HCT116 (cell line): ENCODE measurements around the gene PPP2R5D. TPM values are rescaled to one million over a fixed set of nuclear protein-coding genes. Genes with fewer than 3 reads are reported as not detected.

Source experiments
- ATAC-seq: fragments of 200-7000 bp; cut with Tn5 transposase; 2 replicates; pipeline ENCODE4 v1.9.1; 2020; ENCODE audit warnings: mild to moderate bottlenecking, moderate library complexity
- BruUV-seq: library from RNA; stranded (reverse); fragments of 400-500 nt; replicated peaks from 2 replicates; lab custom pipeline; 2021; lab: Mats Ljungman, UMichigan
- CTCF ChIA-PET: fragments of 300-600 bp; sonication (Branson Sonifier 250); formaldehyde crosslinking; loops from one replicate; lab custom pipeline; 2021; ENCODE audit warnings: antibody characterized with exemption; lab: Charles Lee
- POLR2A ChIA-PET: fragments of 300-600, 350-600 bp; sonication (Branson Sonifier 250); formaldehyde crosslinking; loops from one replicate; lab custom pipeline; 2021; ENCODE audit warnings: antibody characterized with exemption; lab: Charles Lee
- RAD21 ChIA-PET, 2 experiments: fragments of 300-600 bp; sonication (Branson Sonifier 250); formaldehyde crosslinking; loops; one replicate each; lab custom pipeline; 2023; ENCODE audit warnings: low total read pairs in 2 of 2; ENCODE audit not compliant: uncharacterized antibody in 2 of 2, unreplicated experiment in 2 of 2, low non-redundant PET in 1 of 2; lab: Charles Lee
- DNase-seq: peaks from one replicate; pipeline ENCODE4 v3.0.0-alpha.2; 2010; ENCODE audit warnings: low read depth, low spot score
- H2AFZ ChIP-seq: fragments of 200-600 bp; shearing (Covaris generic), sonication (generic); 2 replicates; pipeline ENCODE4 v1.6.1; 2017; ENCODE audit warnings: low read depth, mixed run types, mixed read lengths, antibody characterized with exemption, low read length; ENCODE audit not compliant: poor library complexity, severe bottlenecking
- H3K27ac ChIP-seq: 2 replicates; pipeline ENCODE4 v1.5.1; 2012; ENCODE audit warnings: low read depth, low read length
- H3K27me3 ChIP-seq: fragments of 200-600 bp; sonication (generic); 2 replicates; pipeline ENCODE4 v1.6.1; 2016; ENCODE audit warnings: mixed run types, low read length, mixed read lengths; ENCODE audit not compliant: insufficient read depth
- H3K36me3 ChIP-seq, 2 experiments: fragments of 200-500 bp in 1 of 2; fragments of 200-600 bp in 1 of 2; sonication (Bioruptor generic) in 1 of 2; sonication (generic) in 1 of 2; 2 replicates each; pipeline versions ENCODE4 v1.5.1 to v1.6.1; 2014 to 2016; ENCODE audit warnings: low read length in 2 of 2, inconsistent platforms in 1 of 2, mixed read lengths in 1 of 2, mixed run types in 1 of 2; ENCODE audit not compliant: insufficient read depth in 2 of 2, control insufficient read depth in 1 of 2
- H3K4me1 ChIP-seq, 2 experiments: fragments of 200-600 bp in 1 of 2; sonication (generic) in 1 of 2; 2 replicates each; pipeline versions ENCODE4 v1.5.1 to v1.6.1; 2012 to 2017; ENCODE audit warnings: low read length in 2 of 2, inconsistent platforms in 1 of 2, mild to moderate bottlenecking in 1 of 2, mixed read lengths in 1 of 2, mixed run types in 1 of 2, moderate library complexity in 1 of 2; ENCODE audit not compliant: insufficient read depth in 2 of 2, control insufficient read depth in 1 of 2
- H3K4me2 ChIP-seq: fragments of 200-600 bp; sonication (generic); 2 replicates; pipeline ENCODE4 v1.6.1; 2017; ENCODE audit warnings: mixed run types, low read length, mixed read lengths
- H3K4me3 ChIP-seq, 2 experiments: fragments of 200-600 bp in 1 of 2; sonication (generic) in 1 of 2; replicated peaks in 1 of 2; 2 replicates each; pipeline ENCODE4 v1.5.1; 2011 to 2016; ENCODE audit warnings: low read length in 2 of 2, control low read depth in 1 of 2, low read depth in 1 of 2, mild to moderate bottlenecking in 1 of 2, mixed read lengths in 1 of 2, mixed run types in 1 of 2
- H3K79me2 ChIP-seq: fragments of 200-600 bp; sonication (generic); 2 replicates; pipeline ENCODE4 v1.6.1; 2017; ENCODE audit warnings: mild to moderate bottlenecking, mixed run types, low read length, moderate library complexity, mixed read lengths; ENCODE audit not compliant: insufficient read depth
- H3K9ac ChIP-seq: fragments of 200-600 bp; sonication (generic); 2 replicates; pipeline ENCODE4 v1.6.1; 2016; ENCODE audit warnings: low read length, mixed read lengths
- H3K9me2 ChIP-seq: fragments of 200-600 bp; sonication (generic), shearing (Covaris generic); 2 replicates; pipeline ENCODE4 v1.6.1; 2017; ENCODE audit warnings: mixed run types, mild to moderate bottlenecking, moderate library complexity; ENCODE audit not compliant: insufficient read depth
- H3K9me3 ChIP-seq, 2 experiments: fragments of 200-500 bp in 1 of 2; fragments of 200-600 bp in 1 of 2; sonication (Bioruptor generic) in 1 of 2; sonication (generic) in 1 of 2; 2 replicates each; pipeline ENCODE4 v1.6.1; 2014 to 2017; ENCODE audit warnings: low read length in 2 of 2, mixed read lengths in 2 of 2, inconsistent platforms in 1 of 2, low read depth in 1 of 2, mild to moderate bottlenecking in 1 of 2, mixed run types in 1 of 2, moderate library complexity in 1 of 2; ENCODE audit not compliant: control insufficient read depth in 1 of 2, insufficient read depth in 1 of 2
- H4K20me1 ChIP-seq: fragments of 200-600 bp; sonication (generic), shearing (Covaris generic); 2 replicates; pipeline ENCODE4 v1.6.1; 2017; ENCODE audit warnings: mixed run types, mild to moderate bottlenecking, moderate library complexity; ENCODE audit not compliant: insufficient read depth
- EGR1 ChIP-seq: IDR thresholded peaks from 2 replicates; pipeline ENCODE4 v1.6.1; 2012; ENCODE audit warnings: low read depth
- JUND ChIP-seq: IDR thresholded peaks from 2 replicates; pipeline ENCODE4 v1.6.1; 2012
- RAD21 ChIP-seq: IDR thresholded peaks from 2 replicates; pipeline ENCODE4 v1.6.1; 2012; ENCODE audit warnings: low read depth, mild to moderate bottlenecking
- SP1 ChIP-seq: IDR thresholded peaks from 2 replicates; pipeline ENCODE4 v1.6.1; 2012; ENCODE audit warnings: low read depth
- TCF7L2 ChIP-seq: IDR thresholded peaks from 2 replicates; pipeline ENCODE4 v1.7.0; 2011; ENCODE audit warnings: borderline replicate concordance, inconsistent platforms; ENCODE audit not compliant: insufficient read depth, insufficient read length; ENCODE audit errors: extremely low read depth
- ZNF274 ChIP-seq: fragments of 200-500 bp; sonication (Bioruptor generic); IDR thresholded peaks from 2 replicates; pipeline ENCODE4 v1.6.1; 2014; ENCODE audit warnings: mild to moderate bottlenecking, low read depth, low read length, inconsistent platforms
- intact Hi-C: fragments of 100-400 bp; cut with micrococcal nuclease; formaldehyde crosslinking; loops from 2 replicates; pipeline ENCODE4 v1.10.0; 2022
- total RNA-seq: library from RNA; stranded (reverse); gene quantifications from one replicate; pipeline ENCODE4 v1.2.1, GENCODE V29; 2021; ENCODE audit not compliant: unreplicated experiment
- TF ChIP-seq, protein P1 (sequence below): IDR thresholded peaks from 2 replicates; pipeline ENCODE4 v1.6.1; 2012
- TF ChIP-seq, protein P2 (sequence below), 3 experiments: fragments of 200-600 bp in 1 of 3; sonication (generic) in 1 of 3; IDR thresholded peaks in 2 of 3; conservative IDR thresholded peaks in 1 of 3; 2 replicates each; pipeline ENCODE4 v1.5.1; 2012 to 2017; ENCODE audit warnings: low read depth in 2 of 3, low read length in 2 of 3, antibody characterized with exemption in 1 of 3, borderline replicate concordance in 1 of 3, control low read depth in 1 of 3, mild to moderate bottlenecking in 1 of 3, mixed read lengths in 1 of 3, mixed run types in 1 of 3, moderate library complexity in 1 of 3; ENCODE audit not compliant: insufficient read depth in 1 of 3

The PPP2R5D gene
- total RNA-seq, 1 experiment from 2014 or later = 49.6 TPM

DNA sequence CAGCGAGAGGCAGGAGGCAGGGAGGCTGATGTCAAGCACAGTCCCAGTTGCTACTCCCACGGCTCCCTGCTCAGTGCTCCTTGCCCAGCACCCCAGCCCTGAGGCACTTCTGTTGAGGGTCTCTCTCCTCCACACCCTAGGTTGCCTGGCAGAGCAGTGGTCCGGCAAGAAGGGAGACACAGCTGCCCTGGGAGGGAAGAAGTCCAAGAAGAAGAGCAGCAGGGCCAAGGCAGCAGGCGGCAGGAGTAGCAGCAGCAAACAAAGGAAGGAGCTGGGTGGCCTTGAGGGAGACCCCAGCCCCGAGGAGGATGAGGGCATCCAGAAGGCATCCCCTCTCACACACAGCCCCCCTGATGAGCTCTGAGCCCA, 46.0 kb upstream of the PPP2R5D start:
- intact Hi-C loops = no loop called here
- Histone ChIP-seq H3K9ac (no peak overlapping the region), H3K27me3 (no peaks in the 10 kb centered on the region), H3K9me3 (no peaks in the 10 kb centered on the region), H2AFZ (no peak overlapping the region), H3K9me2 (no peaks in the 10 kb centered on the region), H3K4me3 (no peak overlapping the region), H3K27ac (no peak overlapping the region), H3K79me2 (peaks cover 12% of the 10 kb centered on the region), H3K4me1 (no peaks in the 10 kb centered on the region), H3K4me2 (no peak overlapping the region), H3K36me3 (peaks cover 22% of the 10 kb centered on the region in 2 experiments; a peak in 3 of 4 replicates), H4K20me1 (no peaks in the 10 kb centered on the region)
- ATAC-seq = no peak
- RAD21 ChIA-PET = no interaction called here
- DNase-seq = no peak
- TF ChIP-seq TCF7L2 (no peak), SP1 (no peak), JUND (no peak), ZNF274 (no peak), EGR1 (no peak), RAD21 (no peak)
- TF ChIP-seq, protein P1, sequence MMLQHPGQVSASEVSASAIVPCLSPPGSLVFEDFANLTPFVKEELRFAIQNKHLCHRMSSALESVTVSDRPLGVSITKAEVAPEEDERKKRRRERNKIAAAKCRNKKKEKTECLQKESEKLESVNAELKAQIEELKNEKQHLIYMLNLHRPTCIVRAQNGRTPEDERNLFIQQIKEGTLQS = no peak
- TF ChIP-seq, protein P2, sequence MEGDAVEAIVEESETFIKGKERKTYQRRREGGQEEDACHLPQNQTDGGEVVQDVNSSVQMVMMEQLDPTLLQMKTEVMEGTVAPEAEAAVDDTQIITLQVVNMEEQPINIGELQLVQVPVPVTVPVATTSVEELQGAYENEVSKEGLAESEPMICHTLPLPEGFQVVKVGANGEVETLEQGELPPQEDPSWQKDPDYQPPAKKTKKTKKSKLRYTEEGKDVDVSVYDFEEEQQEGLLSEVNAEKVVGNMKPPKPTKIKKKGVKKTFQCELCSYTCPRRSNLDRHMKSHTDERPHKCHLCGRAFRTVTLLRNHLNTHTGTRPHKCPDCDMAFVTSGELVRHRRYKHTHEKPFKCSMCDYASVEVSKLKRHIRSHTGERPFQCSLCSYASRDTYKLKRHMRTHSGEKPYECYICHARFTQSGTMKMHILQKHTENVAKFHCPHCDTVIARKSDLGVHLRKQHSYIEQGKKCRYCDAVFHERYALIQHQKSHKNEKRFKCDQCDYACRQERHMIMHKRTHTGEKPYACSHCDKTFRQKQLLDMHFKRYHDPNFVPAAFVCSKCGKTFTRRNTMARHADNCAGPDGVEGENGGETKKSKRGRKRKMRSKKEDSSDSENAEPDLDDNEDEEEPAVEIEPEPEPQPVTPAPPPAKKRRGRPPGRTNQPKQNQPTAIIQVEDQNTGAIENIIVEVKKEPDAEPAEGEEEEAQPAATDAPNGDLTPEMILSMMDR (IDR thresholded peaks at IDR 0.05 in 2 of 3, conservative IDR thresholded peaks at IDR 0.05 in 1 of 3; ENCODE audit: borderline replicate concordance in 1 of 3, insufficient read depth in 1 of 3, low read depth in 2 of 3, low read length in 2 of 3) = no peak
- no TSS peak for BruUV-seq
- CTCF ChIA-PET = no interaction called here
- POLR2A ChIA-PET = no interaction called here
